K562 (cell line): ENCODE data around the gene PHF5A. TPM values are rescaled to one million over a fixed set of nuclear protein-coding genes. Genes with fewer than 3 reads are reported as not detected.
A peak's percentile ranks its signal among the peaks of the same experiment; 100 is the strongest.

Source experiments
- ARNT ChIP-seq, 2 experiments: fragments of 450-650 bp; IDR thresholded peaks; 2 replicates each; pipeline ENCODE4 v1.6.1; 2016; ENCODE audit warnings: mild to moderate bottlenecking in 1 of 2
- EHMT2 ChIP-seq: fragments of 450-650 bp; IDR thresholded peaks from 2 replicates; pipeline ENCODE4 v1.6.1; 2018; ENCODE audit warnings: antibody characterized with exemption
- HDAC3 ChIP-seq: fragments of 450-650 bp; IDR thresholded peaks from 2 replicates; pipeline ENCODE4 v1.6.1; 2018; ENCODE audit warnings: borderline replicate concordance, mild to moderate bottlenecking, moderate library complexity; ENCODE audit not compliant: partially characterized antibody
- MAFF ChIP-seq: IDR thresholded peaks from 2 replicates; pipeline ENCODE4 v1.6.1; 2012; ENCODE audit warnings: low read length, improper control_type of control experiment
- MCM7 ChIP-seq, 2 experiments: fragments of 450-650 bp; IDR thresholded peaks; 2 replicates each; pipeline ENCODE4 v1.6.1; 2016 to 2018
- MLLT1 ChIP-seq, 2 experiments: fragments of 450-650 bp; IDR thresholded peaks; 2 replicates each; pipeline ENCODE4 v1.6.1; 2016
- STAT5A ChIP-seq: IDR thresholded peaks from 2 replicates; pipeline ENCODE4 v1.6.1; 2012; ENCODE audit warnings: low read length, inconsistent platforms, borderline replicate concordance
- THAP12 ChIP-seq: fragments of 250-450 bp; sonication (Bioruptor Pico); IDR thresholded peaks from 2 replicates; pipeline ENCODE4 v1.9.0; 2021; ENCODE audit warnings: mild to moderate bottlenecking, inconsistent platforms
- THRB ChIP-seq: fragments of 450-650 bp; formaldehyde crosslinking; conservative IDR thresholded peaks from 2 replicates; pipeline ENCODE4 v1.4.0; 2022; ENCODE audit warnings: mild to moderate bottlenecking, missing genetic modification characterization
- ZBTB11 ChIP-seq, 3 experiments: fragments of 200-800 bp in 1 of 3; fragments of 250-450 bp in 1 of 3; fragments of 450-650 bp in 1 of 3; sonication (Bioruptor Pico) in 1 of 3; sonication (Bioruptor generic) in 1 of 3; formaldehyde crosslinking in 1 of 3; IDR thresholded peaks; 2 replicates each; pipeline versions ENCODE4 v1.6.1 to v1.8.0; 2016 to 2022; ENCODE audit warnings: mild to moderate bottlenecking in 2 of 3, missing genetic modification characterization in 2 of 3, missing compliant biosample characterization in 1 of 3, moderate library complexity in 1 of 3
- ZBTB26 ChIP-seq: fragments of 450-650 bp; formaldehyde crosslinking; IDR thresholded peaks from 2 replicates; pipeline ENCODE4 v1.4.0; 2022; ENCODE audit warnings: missing genetic modification characterization
- ZFX ChIP-seq: sonication (generic); formaldehyde crosslinking; IDR thresholded peaks from 2 replicates; pipeline ENCODE4 v1.8.0; 2022; ENCODE audit warnings: mild to moderate bottlenecking, missing genetic modification reagents, moderate library complexity
- ZNF121 ChIP-seq: sonication (generic); formaldehyde crosslinking; conservative IDR thresholded peaks from 2 replicates; pipeline ENCODE4 v1.8.0; 2022; ENCODE audit warnings: missing genetic modification reagents
- ZNF740 ChIP-seq, 3 experiments: fragments of 200-800 bp in 1 of 3; sonication (Bioruptor generic) in 1 of 3; sonication (generic) in 1 of 3; formaldehyde crosslinking in 1 of 3; IDR thresholded peaks; 2 replicates each; pipeline versions ENCODE4 v1.6.1 to v1.8.0; 2016 to 2022; ENCODE audit warnings: mild to moderate bottlenecking in 2 of 3, missing compliant biosample characterization in 2 of 3, missing genetic modification characterization in 2 of 3, missing genetic modification reagents in 1 of 3
- polyA plus RNA-seq, 8 experiments: library from polyadenylated mRNA; depleted of rRNA in 4 of 8; stranded (reverse) in 5 of 8; unstranded in 3 of 8; fragments of >200 nt; fragmentation: Nextera tagmentation in 2 of 8; fragmentation: Illumina TruSeq in 1 of 8; extraction: Ambion mirVana in 2 of 8; extraction: Trizol in 1 of 8; gene quantifications; 2 replicates each; pipeline versions ENCODE4 v1.2.1 to v1.2.3, GENCODE V29; 2011 to 2014; ENCODE audit warnings: inconsistent platforms in 1 of 8, missing spikeins in 1 of 8
- total RNA-seq, 7 experiments: library from RNA; depleted of rRNA in 6 of 7; stranded (reverse); fragments of >200 nt in 6 of 7; fragmentation: Illumina TruSeq in 2 of 7; extraction: Trizol in 2 of 7; gene quantifications; 2 replicates each; pipeline versions ENCODE4 v1.2.1 to v1.2.3, GENCODE V29; 2011 to 2021; ENCODE audit warnings: low replicate concordance in 1 of 7

PHF5A gene
- total and polyA plus RNA-seq, 9 of the 15 experiments (the other 6 are each of a cell fraction or from before 2014, with no cell fraction given): 14.2 to 144 (median 101) TPM

- TF ChIP-seq ZNF740 (CRISPR knock-in tag; IDR thresholded peaks at IDR 0.05) (no peak), ZNF740 (tag; IDR thresholded peaks at IDR 0.05) (peak in 1 of 2 experiments; percentile 46; a peak in 1 of 4 replicates), EHMT2 (no peak), THAP12 (no peak; the same call in none of the 2 replicates), MAFF (no peak), HDAC3 (no peak), ZFX (CRISPR knock-in tag) (peak; percentile 85), MCM7 (IDR thresholded peaks at IDR 0.05) (no peak), MLLT1 (IDR thresholded peaks at IDR 0.05) (peak in 1 of 2 experiments; percentile 83; a peak in 3 of 4 replicates), ZBTB11 (CRISPR knock-in tag; IDR thresholded peaks at IDR 0.05) (peak in 2 of 3 experiments; percentile 52 to 74; a peak in 3 of 6 replicates), STAT5A (no peak), THRB (CRISPR knock-in tag) (0 out of 2 replicates have a peak, but pooled peaks have one; percentile 55), ARNT (IDR thresholded peaks at IDR 0.05) (no peak), ZNF121 (peak; percentile 14; the same call in 1 of the 2 replicates), ZBTB26 (CRISPR knock-in tag) (no peak)
Observed at GRCh38 chr22:41446639-41447434, 21.7 kb downstream of the PHF5A start, which contains the start of gene TOB2 (continued).
